Measurements from ENCODE around the gene IL19. TPM values are rescaled to one million over a fixed set of nuclear protein-coding genes. Genes with fewer than 3 reads are reported as not detected.
"Not testable (repeated sequence)": the region's sequence is repeated elsewhere in the genome, so short reads cannot be mapped to it uniquely, and the experiment has no call there.

The IL19 gene
- polyA plus RNA-seq, 1 of the 3 experiments (the other 2 are of a cell fraction) = not detected

- Histone ChIP-seq H3K9me3 (no peaks in the 10 kb centered on the region), H3K79me2 (ENCODE audit: insufficient read depth) (no peaks in the 10 kb centered on the region), H3K4me2 (no peak overlapping the region), H4K20me1 (ENCODE audit: insufficient read depth) (no peaks in the 10 kb centered on the region), H3K27me3 (ENCODE audit: insufficient read depth) (peaks cover 19% of the 10 kb centered on the region; the same call in 1 of the 2 replicates), H3K9ac (no peak overlapping the region), H3K4me3 (ENCODE audit: low read depth in 2 of 2, low read length in 1 of 2) (no peak overlapping the region), H3F3A (replicated peaks; ENCODE audit: insufficient read depth) (no peaks in the 10 kb centered on the region), H2AFZ (ENCODE audit: low read depth) (no peak overlapping the region), H3K27ac (ENCODE audit: low read depth in 2 of 2, low read length in 1 of 2) (no peak overlapping the region), H3K4me1 (ENCODE audit: control insufficient read depth in 1 of 2, insufficient read depth in 2 of 2, low read depth in 1 of 2, low read length in 1 of 2) (no peaks in the 10 kb centered on the region), H3K36me3 (replicated peaks in 1 of 2; ENCODE audit: control insufficient read depth in 1 of 2, insufficient read depth in 2 of 2, low read length in 1 of 2) (no peaks in the 10 kb centered on the region), H3K9me2 (no peaks in the 10 kb centered on the region)
- POLR2A ChIA-PET = no interaction called here
- TF ChIP-seq ELF1 (IDR thresholded peaks at IDR 0.05) = no peak
- TF ChIP-seq, protein P1, sequence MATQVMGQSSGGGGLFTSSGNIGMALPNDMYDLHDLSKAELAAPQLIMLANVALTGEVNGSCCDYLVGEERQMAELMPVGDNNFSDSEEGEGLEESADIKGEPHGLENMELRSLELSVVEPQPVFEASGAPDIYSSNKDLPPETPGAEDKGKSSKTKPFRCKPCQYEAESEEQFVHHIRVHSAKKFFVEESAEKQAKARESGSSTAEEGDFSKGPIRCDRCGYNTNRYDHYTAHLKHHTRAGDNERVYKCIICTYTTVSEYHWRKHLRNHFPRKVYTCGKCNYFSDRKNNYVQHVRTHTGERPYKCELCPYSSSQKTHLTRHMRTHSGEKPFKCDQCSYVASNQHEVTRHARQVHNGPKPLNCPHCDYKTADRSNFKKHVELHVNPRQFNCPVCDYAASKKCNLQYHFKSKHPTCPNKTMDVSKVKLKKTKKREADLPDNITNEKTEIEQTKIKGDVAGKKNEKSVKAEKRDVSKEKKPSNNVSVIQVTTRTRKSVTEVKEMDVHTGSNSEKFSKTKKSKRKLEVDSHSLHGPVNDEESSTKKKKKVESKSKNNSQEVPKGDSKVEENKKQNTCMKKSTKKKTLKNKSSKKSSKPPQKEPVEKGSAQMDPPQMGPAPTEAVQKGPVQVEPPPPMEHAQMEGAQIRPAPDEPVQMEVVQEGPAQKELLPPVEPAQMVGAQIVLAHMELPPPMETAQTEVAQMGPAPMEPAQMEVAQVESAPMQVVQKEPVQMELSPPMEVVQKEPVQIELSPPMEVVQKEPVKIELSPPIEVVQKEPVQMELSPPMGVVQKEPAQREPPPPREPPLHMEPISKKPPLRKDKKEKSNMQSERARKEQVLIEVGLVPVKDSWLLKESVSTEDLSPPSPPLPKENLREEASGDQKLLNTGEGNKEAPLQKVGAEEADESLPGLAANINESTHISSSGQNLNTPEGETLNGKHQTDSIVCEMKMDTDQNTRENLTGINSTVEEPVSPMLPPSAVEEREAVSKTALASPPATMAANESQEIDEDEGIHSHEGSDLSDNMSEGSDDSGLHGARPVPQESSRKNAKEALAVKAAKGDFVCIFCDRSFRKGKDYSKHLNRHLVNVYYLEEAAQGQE (IDR thresholded peaks at IDR 0.05; ENCODE audit: low read depth, low read length) = no peak
- TF ChIP-seq, protein P2, sequence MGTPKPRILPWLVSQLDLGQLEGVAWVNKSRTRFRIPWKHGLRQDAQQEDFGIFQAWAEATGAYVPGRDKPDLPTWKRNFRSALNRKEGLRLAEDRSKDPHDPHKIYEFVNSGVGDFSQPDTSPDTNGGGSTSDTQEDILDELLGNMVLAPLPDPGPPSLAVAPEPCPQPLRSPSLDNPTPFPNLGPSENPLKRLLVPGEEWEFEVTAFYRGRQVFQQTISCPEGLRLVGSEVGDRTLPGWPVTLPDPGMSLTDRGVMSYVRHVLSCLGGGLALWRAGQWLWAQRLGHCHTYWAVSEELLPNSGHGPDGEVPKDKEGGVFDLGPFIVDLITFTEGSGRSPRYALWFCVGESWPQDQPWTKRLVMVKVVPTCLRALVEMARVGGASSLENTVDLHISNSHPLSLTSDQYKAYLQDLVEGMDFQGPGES (IDR thresholded peaks at IDR 0.05; ENCODE audit: low read depth, low read length) = no peak
- no peak for TF ChIP-seq RAD21 (IDR thresholded peaks at IDR 0.05; ENCODE audit: low read length)
- TF ChIP-seq GABPA (IDR thresholded peaks at IDR 0.05; ENCODE audit: low read depth) = no peak
- CTCF ChIA-PET = interaction anchor here (1.8 kb wide), 1 partner anchor 134 kb away, joined by 8 read pairs; no protein-coding TSS in a partner anchor
- 71% methylated on average over 7 of the region's 7 CpGs for WGBS (ENCODE audit: low lambda C conversion rate)
- DNase-seq = no peak
Observed at GRCh38 chr1:206778031-206778430, 7.5 kb downstream of the IL19 start.

GRCh38 chr1:206778911-206779310 is 8.3 kb downstream of the IL19 start:
- H2AFZ ChIP-seq (ENCODE audit: low read depth); POLR2A ChIA-PET; DNase-seq; H3K27ac ChIP-seq (ENCODE audit: low read depth in 2 of 2, low read length in 1 of 2); H3K36me3 ChIP-seq (replicated peaks in 1 of 2; ENCODE audit: control insufficient read depth in 1 of 2, insufficient read depth in 2 of 2, low read length in 1 of 2); H3K9ac ChIP-seq; H3K4me2 ChIP-seq; H3K9me3 ChIP-seq; H3K4me1 ChIP-seq (ENCODE audit: control insufficient read depth in 1 of 2, insufficient read depth in 2 of 2, low read depth in 1 of 2, low read length in 1 of 2); H4K20me1 ChIP-seq (ENCODE audit: insufficient read depth); H3F3A ChIP-seq (replicated peaks; ENCODE audit: insufficient read depth); H3K9me2 ChIP-seq; H3K79me2 ChIP-seq (ENCODE audit: insufficient read depth); H3K4me3 ChIP-seq (ENCODE audit: low read depth in 2 of 2, low read length in 1 of 2): not testable (repeated sequence)
- CTCF ChIA-PET = interaction anchor here (1.8 kb wide), 1 partner anchor 133 kb away, joined by 8 read pairs; no protein-coding TSS in a partner anchor
- peaks cover 15% of the 10 kb centered on the region; the same call in 1 of the 2 replicates for H3K27me3 ChIP-seq (ENCODE audit: insufficient read depth)
- WGBS (ENCODE audit: low lambda C conversion rate) = 32% methylated on average over 6 of the region's 6 CpGs

DNA sequence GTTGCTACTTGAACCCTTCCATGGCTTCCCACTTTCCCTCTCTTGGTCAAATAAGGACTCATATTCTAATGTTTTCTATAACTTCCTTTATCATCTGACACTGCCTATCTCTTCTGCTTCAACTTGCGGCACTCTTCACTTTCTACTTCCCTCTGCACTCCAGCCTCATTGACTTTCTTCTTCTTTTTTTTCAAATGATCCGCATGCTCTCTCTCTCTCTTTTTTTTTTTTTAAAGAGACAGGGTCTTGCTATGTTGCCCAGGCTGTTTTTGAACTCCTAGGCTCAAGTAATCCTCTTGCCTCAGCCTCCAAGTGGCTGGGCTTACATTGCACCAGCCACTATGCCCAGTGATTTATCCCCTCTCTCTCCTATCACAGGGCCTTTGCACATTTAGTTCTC is 9.1 kb downstream of the IL19 start:
- Histone ChIP-seq H3K9me3 (no peaks in the 10 kb centered on the region), H3K36me3 (replicated peaks in 1 of 2; ENCODE audit: control insufficient read depth in 1 of 2, insufficient read depth in 2 of 2, low read length in 1 of 2) (no peaks in the 10 kb centered on the region), H3K27me3 (ENCODE audit: insufficient read depth) (peaks cover 11% of the 10 kb centered on the region; the same call in 1 of the 2 replicates), H3K9ac (no peak overlapping the region), H3K4me2 (no peak overlapping the region), H3K27ac (ENCODE audit: low read depth in 2 of 2, low read length in 1 of 2) (no peak overlapping the region), H3K4me3 (ENCODE audit: low read depth in 2 of 2, low read length in 1 of 2) (no peak overlapping the region), H3K4me1 (ENCODE audit: control insufficient read depth in 1 of 2, insufficient read depth in 2 of 2, low read depth in 1 of 2, low read length in 1 of 2) (no peaks in the 10 kb centered on the region), H4K20me1 (ENCODE audit: insufficient read depth) (no peaks in the 10 kb centered on the region), H2AFZ (ENCODE audit: low read depth) (no peak overlapping the region), H3K9me2 (no peaks in the 10 kb centered on the region), H3F3A (replicated peaks; ENCODE audit: insufficient read depth) (no peaks in the 10 kb centered on the region), H3K79me2 (ENCODE audit: insufficient read depth) (no peaks in the 10 kb centered on the region)
- no peak for DNase-seq
- POLR2A ChIA-PET = no interaction called here
- CTCF ChIA-PET = no interaction called here
- TF ChIP-seq EZH2phosphoT487 (IDR thresholded peaks at IDR 0.05; ENCODE audit: borderline replicate concordance, low read depth) (no peak), RXRA (IDR thresholded peaks at IDR 0.05; ENCODE audit: borderline replicate concordance, low read depth) (no peak), RAD21 (IDR thresholded peaks at IDR 0.05; ENCODE audit: low read length) (no peak)
- TF ChIP-seq, protein P3, sequence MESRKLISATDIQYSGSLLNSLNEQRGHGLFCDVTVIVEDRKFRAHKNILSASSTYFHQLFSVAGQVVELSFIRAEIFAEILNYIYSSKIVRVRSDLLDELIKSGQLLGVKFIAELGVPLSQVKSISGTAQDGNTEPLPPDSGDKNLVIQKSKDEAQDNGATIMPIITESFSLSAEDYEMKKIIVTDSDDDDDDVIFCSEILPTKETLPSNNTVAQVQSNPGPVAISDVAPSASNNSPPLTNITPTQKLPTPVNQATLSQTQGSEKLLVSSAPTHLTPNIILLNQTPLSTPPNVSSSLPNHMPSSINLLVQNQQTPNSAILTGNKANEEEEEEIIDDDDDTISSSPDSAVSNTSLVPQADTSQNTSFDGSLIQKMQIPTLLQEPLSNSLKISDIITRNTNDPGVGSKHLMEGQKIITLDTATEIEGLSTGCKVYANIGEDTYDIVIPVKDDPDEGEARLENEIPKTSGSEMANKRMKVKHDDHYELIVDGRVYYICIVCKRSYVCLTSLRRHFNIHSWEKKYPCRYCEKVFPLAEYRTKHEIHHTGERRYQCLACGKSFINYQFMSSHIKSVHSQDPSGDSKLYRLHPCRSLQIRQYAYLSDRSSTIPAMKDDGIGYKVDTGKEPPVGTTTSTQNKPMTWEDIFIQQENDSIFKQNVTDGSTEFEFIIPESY (IDR thresholded peaks at IDR 0.05; ENCODE audit: borderline replicate concordance, low read depth) = no peak
- WGBS (ENCODE audit: low lambda C conversion rate) = 80% methylated on average over 2 of the region's 2 CpGs
